GM12874 (cell line): ENCODE measurements around the gene HEPACAM2.

Source experiments
- CTCF ChIP-seq: IDR thresholded peaks from 2 replicates; pipeline ENCODE4 v1.5.1; 2011; ENCODE audit warnings: low read depth, mild to moderate bottlenecking, control low read depth, low read length, moderate library complexity; ENCODE audit not compliant: insufficient read depth

HEPACAM2 gene

GRCh38 chr7:93239824-93240223 is 13.6 kb upstream of the HEPACAM2 start:
- TF ChIP-seq CTCF, result no peak

GRCh38 chr7:93238748-93239147 is 12.5 kb upstream of the HEPACAM2 start:
- no peak for TF ChIP-seq CTCF

GRCh38 chr7:93238131-93238530 is 11.9 kb upstream of the HEPACAM2 start:
- TF ChIP-seq CTCF, result no peak

DNA sequence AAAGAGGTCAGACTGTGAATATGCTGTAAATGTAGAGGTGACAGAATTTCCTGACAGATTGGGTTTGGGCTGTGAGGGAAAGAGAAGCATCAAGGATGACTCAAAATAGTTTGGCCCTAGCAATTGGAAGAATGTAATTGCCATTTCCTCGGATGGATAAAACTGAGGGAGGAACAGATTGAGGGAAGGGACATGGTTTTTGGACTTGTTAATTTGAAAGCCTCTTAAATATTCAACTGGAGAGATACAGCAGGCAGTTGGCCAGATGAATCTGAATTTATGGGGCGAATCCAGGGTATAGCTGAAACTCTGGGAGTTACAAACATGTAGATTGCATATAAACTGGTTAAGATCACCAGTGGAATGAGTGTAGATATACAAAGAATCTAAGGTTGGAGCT is 9.3 kb upstream of the HEPACAM2 start:
- no peak for TF ChIP-seq CTCF

GRCh38 chr7:93232673-93233018 is 6.4 kb upstream of the HEPACAM2 start:
- TF ChIP-seq CTCF, result no peak

GRCh38 chr7:93231799-93232672 is 5.8 kb upstream of the HEPACAM2 start, which contains the start of gene VPS50:
Gene VPS50, plus strand, starts transcription at chr7:93232366. Its CDS starts 102 bp downstream, at chr7:93232468.
- TF ChIP-seq CTCF, result no peak

GRCh38 chr7:93231259-93231658 is 5.0 kb upstream of the HEPACAM2 start:
- no peak for TF ChIP-seq CTCF

DNA sequence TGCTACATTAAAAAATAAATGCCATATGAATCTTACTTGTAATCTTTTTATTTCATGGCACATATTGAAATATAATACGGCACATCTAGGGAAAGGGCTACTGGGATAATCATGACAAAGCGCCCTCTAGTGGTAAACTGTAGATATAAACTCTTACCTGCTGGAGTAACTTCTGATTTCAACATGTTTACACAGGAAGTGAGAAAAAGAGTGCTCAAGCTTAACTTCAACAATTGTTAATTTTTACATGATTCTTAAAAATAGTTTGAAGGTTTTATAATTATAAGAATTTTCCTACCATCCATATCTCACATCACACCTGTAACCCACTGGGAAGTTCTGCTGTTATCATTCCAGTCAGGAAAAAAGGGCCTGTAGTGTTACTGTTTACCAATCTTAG is 2.0 kb upstream of the HEPACAM2 start:
- peak; percentile 51; the same call in 1 of the 2 replicates for TF ChIP-seq CTCF
